GM12878 (cell line): ENCODE data around the gene OR2AJ1. TPM values are rescaled to one million over a fixed set of nuclear protein-coding genes. Genes with fewer than 3 reads are reported as not detected.

Experiments
- ATAC-seq: fragments of 200-7000 bp; cut with Tn5 transposase; 3 replicates; pipeline ENCODE4 v1.9.1; 2020; ENCODE audit warnings: mild to moderate bottlenecking, moderate library complexity
- BruUV-seq: library from RNA; stranded (reverse); fragments of 400-500 nt; replicated peaks from 2 replicates; lab custom pipeline; 2021; lab: Mats Ljungman, UMichigan
- CTCF ChIA-PET: fragments of 300-600 bp; sonication (Branson Sonifier 250); formaldehyde crosslinking; extraction: SDS; loops from one replicate; lab custom pipeline; 2021; ENCODE audit warnings: inconsistent platforms; lab: Yijun Ruan, JAX
- POLR2A ChIA-PET: fragments of 350-600 bp; formaldehyde crosslinking; extraction: SDS; loops from one replicate; lab custom pipeline; 2021; ENCODE audit warnings: inconsistent platforms; lab: Charles Lee
- RAD21 ChIA-PET: fragments of 300-600 bp; sonication (Branson Sonifier 250); formaldehyde crosslinking; loops from one replicate; lab custom pipeline; 2023; ENCODE audit warnings: antibody characterized with exemption; ENCODE audit not compliant: unreplicated experiment; lab: Charles Lee
- SMC1A ChIA-PET: fragments of 300-600 bp; sonication (Branson Sonifier 250); formaldehyde crosslinking; loops from one replicate; lab custom pipeline; 2023; ENCODE audit not compliant: unreplicated experiment, uncharacterized antibody; lab: Charles Lee
- DNase-seq: peaks from one replicate; pipeline ENCODE4 v3.0.0-alpha.2; 2011; ENCODE audit warnings: low read depth, low spot score
- FAIRE-seq: peaks from 3 replicates; lab custom pipeline; 2011; peaks lifted over from hg19 to GRCh38; lab: Jason Lieb, UNC
- H2AFZ ChIP-seq: 2 replicates; pipeline ENCODE4 v1.6.0; 2011; ENCODE audit warnings: low read depth, low read length, control low read depth; ENCODE audit not compliant: control insufficient read depth
- H3K27ac ChIP-seq: 2 replicates; pipeline ENCODE4 v1.5.1; 2011; ENCODE audit warnings: control low read depth; ENCODE audit not compliant: control insufficient read depth, insufficient read depth
- H3K27me3 ChIP-seq, 2 experiments: replicated peaks in 1 of 2; 2 replicates each; pipeline versions ENCODE4 v1.6.0 to v1.6.1; 2011; ENCODE audit warnings: low read length in 1 of 2; ENCODE audit not compliant: control insufficient read depth in 2 of 2, insufficient read depth in 2 of 2
- H3K36me3 ChIP-seq, 2 experiments: 2 replicates each; pipeline ENCODE4 v1.5.1; 2011; ENCODE audit warnings: low read length in 1 of 2; ENCODE audit not compliant: control insufficient read depth in 2 of 2, insufficient read depth in 2 of 2
- H3K4me1 ChIP-seq: 2 replicates; pipeline ENCODE4 v1.6.1; 2011; ENCODE audit warnings: mild to moderate bottlenecking, low read length, moderate library complexity, mixed read lengths; ENCODE audit not compliant: control insufficient read depth, insufficient read depth
- H3K4me2 ChIP-seq: 2 replicates; pipeline ENCODE4 v1.6.0; 2011; ENCODE audit warnings: control low read depth; ENCODE audit not compliant: control insufficient read depth, insufficient read depth
- H3K4me3 ChIP-seq: fragments of 200-600 bp; sonication (generic); 2 replicates; pipeline ENCODE4 v1.5.1; 2016
- H3K79me2 ChIP-seq: 2 replicates; pipeline ENCODE4 v1.6.0; 2011; ENCODE audit warnings: low read length; ENCODE audit not compliant: control insufficient read depth, insufficient read depth
- H3K9ac ChIP-seq: 2 replicates; pipeline ENCODE4 v1.8.0; 2011; ENCODE audit warnings: low read length, control low read depth, mixed read lengths; ENCODE audit not compliant: control insufficient read depth, insufficient read depth
- H3K9me3 ChIP-seq: replicated peaks from 3 replicates; pipeline ENCODE4 v1.5.1; 2011; ENCODE audit warnings: mild to moderate bottlenecking, low read length; ENCODE audit not compliant: control insufficient read depth, insufficient read depth
- H4K20me1 ChIP-seq: 2 replicates; pipeline ENCODE4 v1.6.0; 2011; ENCODE audit not compliant: control insufficient read depth, insufficient read depth
- E2F8 ChIP-seq: fragments of 450-650 bp; IDR thresholded peaks from 2 replicates; pipeline ENCODE4 v1.6.1; 2018; ENCODE audit warnings: mild to moderate bottlenecking, low read depth, moderate library complexity; ENCODE audit not compliant: partially characterized antibody
- MXI1 ChIP-seq: fragments of 150-350 bp; IDR thresholded peaks from 2 replicates; pipeline ENCODE4 v1.6.1; 2011; ENCODE audit warnings: low read depth, mild to moderate bottlenecking, inconsistent platforms, low read length, improper control_type of control experiment
- MYB ChIP-seq: fragments of 150-350 bp; IDR thresholded peaks from 2 replicates; pipeline ENCODE4 v1.6.1; 2014; ENCODE audit warnings: mild to moderate bottlenecking, low read depth, low read length, borderline replicate concordance
- MYC ChIP-seq: IDR thresholded peaks from 2 replicates; pipeline ENCODE4 v1.6.1; 2011; ENCODE audit warnings: mild to moderate bottlenecking, low read length, moderate library complexity, inconsistent platforms; ENCODE audit not compliant: insufficient read depth, insufficient replicate concordance, insufficient read length, severe bottlenecking
- NR2C1 ChIP-seq: fragments of 450-650 bp; IDR thresholded peaks from 2 replicates; pipeline ENCODE4 v1.6.1; 2017; ENCODE audit warnings: antibody characterized with exemption, mild to moderate bottlenecking, moderate library complexity
- NR2F1 ChIP-seq: fragments of 450-650 bp; conservative IDR thresholded peaks from 2 replicates; pipeline ENCODE4 v1.6.1; 2017; ENCODE audit warnings: mild to moderate bottlenecking
- SIN3A ChIP-seq: IDR thresholded peaks from 2 replicates; pipeline ENCODE4 v1.6.1; 2012; ENCODE audit warnings: low read depth, low read length, improper control_type of control experiment
- SIX5 ChIP-seq: IDR thresholded peaks from 2 replicates; pipeline ENCODE4 v1.6.1; 2011; ENCODE audit warnings: mild to moderate bottlenecking, low read depth, low read length, moderate library complexity; ENCODE audit not compliant: severe bottlenecking
- TCF12 ChIP-seq: IDR thresholded peaks from 2 replicates; pipeline ENCODE4 v1.6.1; 2011; ENCODE audit warnings: low read depth, mild to moderate bottlenecking, low read length
- ZNF24 ChIP-seq: fragments of 450-650 bp; IDR thresholded peaks from 2 replicates; pipeline ENCODE4 v1.6.1; 2017; ENCODE audit warnings: antibody characterized with exemption, mild to moderate bottlenecking
- WGBS: methylation state at CpG from one replicate; pipeline ENCODE4 v1.1.6; 2016; ENCODE audit warnings: low lambda C conversion rate; ENCODE audit not compliant: insufficient replicate concordance, insufficient coverage; ENCODE audit errors: missing lambda C conversion rate; 5-methylcytosine and 5-hydroxymethylcytosine counted together
- in situ Hi-C: fragments of 300-500 bp; cut with MboI; formaldehyde crosslinking; loops from 9 replicates; pipeline ENCODE4 v1.14.3; 2018; ENCODE audit warnings: mixed read lengths
- intact Hi-C: fragments of 100-400 bp; cut with micrococcal nuclease; formaldehyde crosslinking; loops from one replicate; pipeline ENCODE4 v1.14.2; 2022; ENCODE audit not compliant: unreplicated experiment
- polyA plus RNA-seq, 11 experiments: library from polyadenylated mRNA; depleted of rRNA in 4 of 11; unstranded in 6 of 11; stranded (reverse) in 5 of 11; fragments of >200 nt; fragmentation: Nextera tagmentation in 4 of 11; fragmentation: Illumina TruSeq in 1 of 11; extraction: Ambion mirVana in 4 of 11; extraction: Trizol in 1 of 11; gene quantifications; 1 replicate in 1 of 11; 2 replicates in 10 of 11; pipeline versions ENCODE4 v1.2.1 to v1.2.3, GENCODE V29; 2011 to 2016; ENCODE audit warnings: inconsistent platforms in 2 of 11, missing spikeins in 2 of 11, low read depth in 1 of 11
- total RNA-seq, 4 experiments: library from RNA; depleted of rRNA in 3 of 4; stranded (reverse); fragments of >200 nt in 3 of 4; fragmentation: Illumina TruSeq in 1 of 4; extraction: Trizol in 1 of 4; gene quantifications; 2 replicates each; pipeline versions ENCODE4 v1.2.1 to v1.2.3, GENCODE V29; 2013 to 2021
- TF ChIP-seq, protein P1 (sequence below): IDR thresholded peaks from 2 replicates; pipeline ENCODE4 v1.6.1; 2012; ENCODE audit warnings: improper control_type of control experiment, low read depth, low read length; ENCODE audit not compliant: insufficient replicate concordance

OR2AJ1 gene
- total and polyA plus RNA-seq, 10 of the 15 experiments (the other 5 are each of a cell fraction or from before 2014, with no cell fraction given), result not detected

DNA sequence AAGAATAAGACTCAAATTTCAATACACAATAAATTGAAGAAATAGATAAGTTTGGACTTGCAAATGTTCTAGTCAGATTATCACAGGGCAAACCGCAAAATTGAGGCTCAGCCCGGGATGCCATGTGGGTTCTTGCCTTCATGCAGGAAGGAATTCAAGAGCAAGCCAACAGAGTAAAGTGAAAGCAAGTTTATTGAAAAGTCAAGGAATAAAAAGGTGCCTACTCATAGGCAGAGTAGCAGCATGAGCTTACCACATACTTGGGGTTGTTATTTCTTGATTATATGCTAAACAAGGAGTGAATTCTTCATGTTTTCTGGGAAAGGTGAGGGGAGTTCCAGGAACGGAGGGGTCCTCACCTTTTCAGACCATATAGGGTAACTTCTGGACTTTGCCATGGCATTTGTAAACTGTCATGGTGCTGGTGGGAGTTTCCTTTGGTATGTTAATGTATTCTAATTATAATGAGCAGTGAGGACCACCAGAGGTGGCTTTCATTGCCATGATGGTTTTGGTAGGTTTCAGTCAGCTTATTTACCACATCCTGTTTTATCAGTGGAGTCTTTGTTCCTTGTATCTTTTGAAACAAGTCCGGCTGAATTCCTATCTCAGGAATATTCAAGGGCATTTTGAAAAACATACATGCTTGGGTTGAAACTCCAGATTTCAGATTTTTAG, 38.4 kb downstream of the OR2AJ1 start (continued):
- no peak for TF ChIP-seq E2F8
- TF ChIP-seq MXI1, result no peak
- TF ChIP-seq ZNF24, result no peak
- TF ChIP-seq MYC, result no peak
- no peak for TF ChIP-seq SIN3A
- TF ChIP-seq SIX5, result no peak

- no peak within 1 kb of the TSS for H3K4me2 ChIP-seq
- ChIA-PET RAD21 (no interaction called here), SMC1A (no interaction called here), CTCF (no interaction called here), POLR2A (no interaction called here)
- DNase-seq, result no peak
- peak within 1 kb of the TSS; percentile 39; the same call in 1 of the 2 replicates for H3K27ac ChIP-seq
- no TSS peak for BruUV-seq
- H4K20me1 ChIP-seq, result no peaks in the 10 kb centered on the region
- no peak within 1 kb of the TSS for H3K4me3 ChIP-seq
- H2AFZ ChIP-seq, result no peak within 1 kb of the TSS
- H3K9me3 ChIP-seq, result no peaks in the 10 kb centered on the region; the same call in 2 of the 3 replicates
- H3K36me3 ChIP-seq, result no peaks in the 10 kb centered on the region
- WGBS, result 32% methylated on average over 2 of the region's 2 CpGs
- intact Hi-C loops (no loop called here), in situ Hi-C loops (no loop called here)
- H3K27me3 ChIP-seq, result no peaks in the 10 kb centered on the region
- FAIRE-seq, result no peak
- no peak within 1 kb of the TSS for H3K9ac ChIP-seq
- H3K79me2 ChIP-seq, result no peaks in the 10 kb centered on the region
- peaks cover 9% of the 10 kb centered on the region for H3K4me1 ChIP-seq
- no peak for ATAC-seq
- TF ChIP-seq NR2F1 (no peak), TCF12 (no peak), E2F8 (no peak), NR2C1 (no peak), MYB (no peak)
- TF ChIP-seq, protein P1, sequence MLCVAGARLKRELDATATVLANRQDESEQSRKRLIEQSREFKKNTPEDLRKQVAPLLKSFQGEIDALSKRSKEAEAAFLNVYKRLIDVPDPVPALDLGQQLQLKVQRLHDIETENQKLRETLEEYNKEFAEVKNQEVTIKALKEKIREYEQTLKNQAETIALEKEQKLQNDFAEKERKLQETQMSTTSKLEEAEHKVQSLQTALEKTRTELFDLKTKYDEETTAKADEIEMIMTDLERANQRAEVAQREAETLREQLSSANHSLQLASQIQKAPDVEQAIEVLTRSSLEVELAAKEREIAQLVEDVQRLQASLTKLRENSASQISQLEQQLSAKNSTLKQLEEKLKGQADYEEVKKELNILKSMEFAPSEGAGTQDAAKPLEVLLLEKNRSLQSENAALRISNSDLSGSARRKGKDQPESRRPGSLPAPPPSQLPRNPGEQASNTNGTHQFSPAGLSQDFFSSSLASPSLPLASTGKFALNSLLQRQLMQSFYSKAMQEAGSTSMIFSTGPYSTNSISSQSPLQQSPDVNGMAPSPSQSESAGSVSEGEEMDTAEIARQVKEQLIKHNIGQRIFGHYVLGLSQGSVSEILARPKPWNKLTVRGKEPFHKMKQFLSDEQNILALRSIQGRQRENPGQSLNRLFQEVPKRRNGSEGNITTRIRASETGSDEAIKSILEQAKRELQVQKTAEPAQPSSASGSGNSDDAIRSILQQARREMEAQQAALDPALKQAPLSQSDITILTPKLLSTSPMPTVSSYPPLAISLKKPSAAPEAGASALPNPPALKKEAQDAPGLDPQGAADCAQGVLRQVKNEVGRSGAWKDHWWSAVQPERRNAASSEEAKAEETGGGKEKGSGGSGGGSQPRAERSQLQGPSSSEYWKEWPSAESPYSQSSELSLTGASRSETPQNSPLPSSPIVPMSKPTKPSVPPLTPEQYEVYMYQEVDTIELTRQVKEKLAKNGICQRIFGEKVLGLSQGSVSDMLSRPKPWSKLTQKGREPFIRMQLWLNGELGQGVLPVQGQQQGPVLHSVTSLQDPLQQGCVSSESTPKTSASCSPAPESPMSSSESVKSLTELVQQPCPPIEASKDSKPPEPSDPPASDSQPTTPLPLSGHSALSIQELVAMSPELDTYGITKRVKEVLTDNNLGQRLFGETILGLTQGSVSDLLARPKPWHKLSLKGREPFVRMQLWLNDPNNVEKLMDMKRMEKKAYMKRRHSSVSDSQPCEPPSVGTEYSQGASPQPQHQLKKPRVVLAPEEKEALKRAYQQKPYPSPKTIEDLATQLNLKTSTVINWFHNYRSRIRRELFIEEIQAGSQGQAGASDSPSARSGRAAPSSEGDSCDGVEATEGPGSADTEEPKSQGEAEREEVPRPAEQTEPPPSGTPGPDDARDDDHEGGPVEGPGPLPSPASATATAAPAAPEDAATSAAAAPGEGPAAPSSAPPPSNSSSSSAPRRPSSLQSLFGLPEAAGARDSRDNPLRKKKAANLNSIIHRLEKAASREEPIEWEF, result no peak
Measured at GRCh38 chr1:247964933-247965332, 40.2 kb downstream of the OR2AJ1 start, which contains the start of gene OR2AK2. Gene OR2AK2, plus strand, starts transcription at chr1:247965233. Its CDS starts 144 bp downstream, at chr1:247965377.
